ENCODE data around the gene BATF2.
"Not testable (repeated sequence)": the region's sequence is repeated elsewhere in the genome, so short reads cannot be mapped to it uniquely, and the experiment has no call there.

Gene BATF2

DNA sequence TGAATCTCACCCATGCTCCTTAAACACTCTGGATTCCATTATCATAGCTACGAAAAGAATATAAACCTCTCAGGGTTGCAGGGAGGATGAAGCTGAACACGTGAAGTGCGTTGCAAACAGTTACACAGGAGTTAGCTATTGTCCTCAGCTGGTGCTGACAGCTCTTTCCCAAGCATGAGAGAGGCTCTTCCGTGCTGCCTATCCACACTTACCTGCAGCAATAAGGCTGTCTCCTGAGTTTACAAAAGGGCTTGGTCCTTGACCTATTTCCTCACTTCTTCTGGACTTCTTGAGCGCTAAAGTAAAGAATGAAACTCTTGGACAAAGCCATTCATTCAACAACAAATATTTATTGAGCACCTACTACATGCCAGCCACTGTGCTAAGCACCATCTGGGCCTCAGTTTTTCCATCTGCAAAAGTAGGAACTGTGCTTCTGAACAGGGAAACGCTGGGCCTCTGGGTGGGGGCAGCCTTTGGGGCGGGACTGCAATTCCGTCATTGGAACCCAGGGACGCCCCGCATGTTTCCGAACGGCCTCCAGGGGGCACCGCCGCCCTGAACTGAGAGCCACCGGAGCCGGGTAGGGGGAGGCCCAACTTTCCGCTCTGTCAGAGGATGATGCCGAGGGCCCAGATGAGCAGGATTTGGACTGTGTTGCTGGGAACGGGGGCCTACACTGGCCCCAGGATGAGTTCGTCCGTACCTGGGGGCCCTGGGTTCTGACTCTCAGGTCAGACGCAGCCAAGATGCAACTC, 16.5 kb upstream of the BATF2 start:
- peak; percentile 86 for DNase-seq (ENCODE audit: low read depth)

DNA sequence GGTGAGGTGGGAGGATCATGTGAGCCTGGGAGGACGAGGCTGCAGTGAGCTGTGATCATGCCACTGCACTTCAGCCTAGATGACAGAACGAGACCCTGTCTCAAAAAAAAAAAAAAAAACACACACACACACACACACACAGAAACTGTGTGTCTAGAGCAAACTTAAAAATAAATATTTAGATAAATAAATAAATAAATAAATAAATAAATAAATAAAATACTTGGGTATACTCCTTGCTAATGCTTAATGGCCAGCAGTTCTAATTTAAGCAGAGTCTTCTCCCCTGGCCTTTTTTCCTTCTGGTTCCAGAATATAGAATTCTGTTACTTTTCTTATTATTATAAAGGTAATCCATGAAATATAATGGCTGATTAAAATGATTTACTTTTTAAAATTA, 12.1 kb upstream of the BATF2 start:
- no peak for DNase-seq (ENCODE audit: low read depth)

DNA sequence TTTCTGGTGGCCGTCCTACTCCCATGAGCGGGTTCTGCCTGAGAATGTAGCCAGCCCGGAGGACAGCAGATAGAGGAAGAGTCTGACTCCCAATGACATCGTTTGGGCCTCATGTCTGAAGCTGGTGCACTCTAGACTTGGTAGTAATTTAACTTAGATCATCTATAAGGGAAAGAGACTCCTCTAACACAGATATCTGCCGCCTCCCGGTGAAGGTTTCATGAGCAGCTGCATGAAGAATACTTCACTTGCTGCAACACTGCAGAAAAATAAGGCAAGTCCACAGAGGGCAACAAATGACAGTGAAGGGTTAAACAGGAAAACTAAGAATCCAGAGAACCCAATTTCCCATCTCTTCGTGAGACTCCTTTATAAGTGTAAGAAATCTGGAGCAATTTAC, 11.2 kb upstream of the BATF2 start:
- DNase-seq (ENCODE audit: low read depth): no peak

DNA sequence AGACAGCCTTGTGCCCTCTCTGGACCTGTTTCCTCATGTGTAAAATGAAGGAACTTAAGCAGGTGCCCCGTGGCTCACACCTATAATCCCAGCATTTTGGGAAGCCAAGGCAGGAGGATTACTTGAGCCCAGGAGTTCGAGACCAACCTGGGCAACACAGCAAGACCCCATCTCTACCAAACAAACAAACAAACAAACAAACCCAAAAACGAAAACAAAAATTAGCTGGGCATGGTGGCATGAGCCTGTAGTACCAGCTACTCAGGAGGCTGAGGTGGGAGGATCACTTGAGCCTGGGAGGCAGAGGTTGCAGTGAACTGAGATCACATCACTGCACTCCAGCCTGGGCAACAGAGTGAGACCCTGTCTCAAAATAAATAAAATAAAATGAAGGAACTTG, 7.2 kb upstream of the BATF2 start:
- DNase-seq (ENCODE audit: low read depth): not testable (repeated sequence)

DNA sequence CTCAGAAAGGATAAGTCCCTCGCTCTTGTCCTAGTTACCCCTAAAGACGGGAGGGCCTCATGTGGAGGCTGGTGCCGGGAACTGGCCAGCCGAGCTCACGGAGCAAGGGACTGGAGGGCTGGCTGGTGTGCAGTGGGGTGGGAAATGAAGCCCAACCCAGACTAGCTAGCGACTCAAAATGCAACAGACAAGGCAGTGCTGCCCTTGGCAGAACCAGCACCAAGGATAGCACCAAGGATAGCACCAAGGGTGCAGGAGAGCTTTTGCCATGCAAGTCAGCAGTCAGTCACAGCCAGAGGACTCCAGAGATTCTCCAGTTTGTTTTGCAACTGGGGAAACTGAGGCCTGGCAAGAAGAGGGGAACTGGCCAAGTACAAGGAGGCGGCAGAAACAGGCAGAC, 6.5 kb upstream of the BATF2 start:
- DNase-seq (ENCODE audit: low read depth): no peak

DNA sequence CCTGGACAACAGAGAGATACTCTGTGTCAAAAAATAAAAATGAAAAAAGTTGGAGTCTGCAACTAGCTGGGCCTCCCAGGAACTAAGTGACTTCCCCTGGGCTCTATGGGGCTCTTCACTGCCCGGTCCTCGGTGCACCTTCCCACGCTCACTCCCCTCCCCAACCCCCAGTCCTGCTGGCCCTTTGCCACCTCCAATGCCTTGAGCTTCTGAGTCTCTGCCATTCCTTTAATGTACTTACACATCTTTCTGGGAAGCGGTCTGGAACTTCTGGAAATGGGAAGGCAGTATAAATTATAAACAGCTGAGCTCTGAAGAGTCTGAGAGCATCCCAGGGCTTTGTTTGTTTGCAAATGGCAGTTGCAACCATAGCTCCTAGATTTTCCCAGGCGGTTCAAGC, 5.9 kb upstream of the BATF2 start:
- DNase-seq (ENCODE audit: low read depth): no peak

DNA sequence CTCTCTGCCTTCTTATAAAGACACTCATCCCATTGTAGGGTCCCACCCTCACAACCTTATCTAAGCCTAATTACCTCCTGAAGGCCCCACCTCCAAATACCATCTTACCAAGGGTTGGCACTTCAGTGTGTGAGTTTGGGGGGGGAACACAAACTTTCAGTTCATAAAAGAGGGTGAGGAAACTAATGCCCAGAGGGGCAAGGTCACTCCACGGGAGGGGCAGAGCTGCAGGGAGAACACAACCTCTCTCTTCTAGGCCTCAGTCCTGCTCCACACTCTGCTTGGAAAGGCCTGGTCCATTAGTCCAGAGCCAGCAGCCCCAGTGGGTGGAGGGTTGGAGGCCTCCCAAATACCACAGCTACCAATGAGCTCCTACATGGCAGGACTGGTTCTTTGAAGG, 2.7 kb upstream of the BATF2 start:
- no peak for DNase-seq (ENCODE audit: low read depth)

DNA sequence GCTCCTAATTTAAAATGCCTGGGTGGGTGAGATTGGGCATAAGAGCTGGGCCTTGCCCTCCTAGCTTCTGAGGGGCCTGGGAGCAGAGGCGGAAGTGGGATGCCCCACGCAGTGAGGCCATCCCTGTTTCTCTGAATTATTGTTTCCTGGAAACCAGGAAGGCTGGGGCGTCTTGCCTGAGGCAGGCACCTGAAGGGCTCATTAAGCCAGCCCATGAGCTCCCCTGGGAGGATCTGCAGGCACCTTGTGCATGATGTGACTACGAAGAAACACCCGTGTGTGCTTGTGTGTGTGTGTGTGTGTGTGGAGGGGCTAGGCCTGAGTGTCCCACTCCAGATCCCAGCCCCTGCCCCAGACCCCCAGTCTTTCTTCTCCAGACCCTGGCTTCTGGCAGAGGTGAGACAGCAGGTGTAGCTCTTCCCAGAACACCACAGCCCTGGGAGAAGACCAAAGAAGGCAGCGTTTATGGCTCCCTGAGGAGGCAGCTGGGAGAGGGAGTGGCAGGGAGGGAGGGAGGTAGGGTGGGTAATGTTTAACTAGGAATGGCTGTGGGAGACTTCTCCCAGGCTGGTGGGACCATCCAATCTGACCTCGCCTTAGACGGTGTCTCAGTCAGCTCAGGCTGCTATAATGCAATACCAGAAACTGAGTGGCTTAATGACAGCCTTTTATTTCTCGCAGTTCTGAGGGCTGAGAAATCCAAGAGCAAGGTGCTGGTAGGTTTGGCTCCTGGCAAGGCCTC, 2.1 kb upstream of the BATF2 start:
- no peak for DNase-seq (ENCODE audit: low read depth)

DNA sequence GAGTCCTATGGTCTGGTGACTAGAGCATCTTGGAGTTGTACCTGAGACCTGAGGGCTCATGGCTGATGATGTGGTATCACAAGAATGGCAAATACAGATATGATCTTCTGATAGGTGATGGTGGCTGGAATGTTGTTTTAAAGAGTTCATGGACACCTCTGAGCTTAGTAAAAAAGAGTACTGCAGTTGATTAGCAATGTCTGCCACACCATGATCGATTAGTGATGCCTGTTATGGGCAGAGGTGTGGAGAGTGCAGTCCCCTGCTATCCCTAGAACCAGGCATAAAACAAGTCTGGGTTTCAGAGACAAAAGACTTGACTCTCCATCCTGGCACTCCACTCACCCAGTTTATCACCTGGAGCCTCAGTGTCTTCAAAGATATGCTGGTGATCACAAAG, 1.4 kb upstream of the BATF2 start:
- DNase-seq (ENCODE audit: low read depth): no peak

DNA sequence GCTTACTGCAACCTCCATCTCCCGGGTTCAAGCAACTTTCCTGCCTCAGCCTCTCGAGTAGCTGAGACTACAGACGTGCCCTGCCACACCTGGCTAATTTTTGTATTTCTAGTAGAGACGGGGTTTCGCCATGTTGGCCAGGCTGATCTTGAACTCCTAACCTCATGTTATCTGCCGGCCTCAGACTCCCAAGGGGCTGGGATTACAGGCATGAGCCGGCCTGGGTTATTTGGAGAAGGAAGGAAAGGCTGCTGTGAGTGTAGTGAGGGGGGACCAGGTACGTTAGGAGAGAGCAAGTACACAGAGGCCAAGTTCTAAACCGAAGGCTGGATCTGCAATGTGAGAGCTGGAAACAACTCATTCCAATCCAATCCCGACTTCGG, 453 bp downstream of the BATF2 start:
- DNase-seq (ENCODE audit: low read depth): no peak

DNA sequence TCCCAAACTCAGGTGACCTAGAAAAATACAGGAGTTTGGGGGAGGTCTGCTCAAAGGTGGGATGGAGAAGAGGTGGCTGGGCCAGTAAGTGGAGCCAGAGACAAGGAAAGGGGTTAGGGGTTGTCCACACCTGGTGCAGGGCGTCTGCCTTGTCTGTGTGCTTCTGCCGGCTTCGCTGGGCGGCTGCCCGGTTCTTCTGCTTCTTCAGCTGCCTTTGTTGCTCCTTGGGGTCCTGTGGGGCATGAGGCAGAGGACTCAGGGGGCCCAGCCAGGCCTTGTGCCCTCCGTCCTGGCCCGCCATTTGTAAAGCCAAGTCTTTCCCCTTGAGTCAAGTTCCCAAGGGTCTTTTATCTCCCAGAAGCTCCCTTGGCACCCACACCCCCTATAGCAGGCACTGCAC, 2.5 kb downstream of the BATF2 start:
- no peak for DNase-seq (ENCODE audit: low read depth)

DNA sequence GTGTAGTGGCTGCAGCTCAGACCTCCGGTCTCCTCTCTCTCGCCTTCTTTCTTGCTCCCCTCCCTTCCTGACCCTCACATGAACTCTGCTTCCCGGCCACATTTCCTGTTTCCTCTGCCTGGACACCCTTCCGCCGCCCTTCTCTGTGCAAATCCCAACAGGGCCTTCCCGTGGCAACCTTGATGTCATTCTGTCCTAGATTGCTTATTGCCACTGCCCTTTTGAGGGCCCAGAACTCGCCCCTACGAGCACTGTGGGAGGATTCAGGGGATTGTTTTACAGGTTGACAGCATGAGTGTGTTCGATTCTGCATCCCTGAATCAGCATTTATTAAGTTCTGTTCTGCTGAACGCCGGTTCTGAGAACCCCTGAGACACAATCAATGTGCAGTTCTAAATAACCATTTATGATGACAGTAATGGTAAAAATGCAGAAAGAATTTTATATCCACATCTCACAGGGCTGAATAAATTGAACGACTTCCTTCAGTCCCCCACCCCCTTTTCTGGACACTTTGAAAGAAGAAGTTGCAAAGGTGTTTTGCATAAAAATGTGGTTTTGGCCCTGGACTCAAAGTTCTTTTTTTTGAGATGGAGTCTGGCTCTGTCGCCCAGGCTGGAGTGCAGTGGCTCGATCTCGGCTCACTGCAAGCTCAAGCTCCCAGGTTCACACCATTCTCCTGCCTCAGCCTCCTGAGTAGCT, 6.4 kb downstream of the BATF2 start:
- DNase-seq (ENCODE audit: low read depth): no peak

DNA sequence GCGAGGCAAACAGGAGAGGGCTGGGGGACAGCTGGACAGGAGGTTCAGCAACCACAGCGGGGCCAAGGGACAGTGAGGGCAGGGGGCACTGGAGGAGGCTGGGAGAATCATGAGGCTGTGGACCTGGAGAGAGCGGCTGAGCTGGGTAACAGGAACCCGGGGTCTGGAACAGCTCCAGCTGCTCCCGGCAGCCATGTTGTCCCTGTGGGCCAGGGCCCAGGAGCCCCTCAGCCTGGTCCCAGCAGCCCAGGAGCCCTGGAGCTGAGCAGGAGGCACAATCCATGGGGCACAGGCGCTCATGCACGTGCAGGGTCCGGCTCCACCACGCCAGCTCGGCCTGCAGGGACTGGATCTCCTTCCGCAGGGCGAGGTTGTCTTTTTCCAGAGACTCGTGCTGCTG, 7.4 kb downstream of the BATF2 start:
- DNase-seq (ENCODE audit: low read depth): no peak

DNA sequence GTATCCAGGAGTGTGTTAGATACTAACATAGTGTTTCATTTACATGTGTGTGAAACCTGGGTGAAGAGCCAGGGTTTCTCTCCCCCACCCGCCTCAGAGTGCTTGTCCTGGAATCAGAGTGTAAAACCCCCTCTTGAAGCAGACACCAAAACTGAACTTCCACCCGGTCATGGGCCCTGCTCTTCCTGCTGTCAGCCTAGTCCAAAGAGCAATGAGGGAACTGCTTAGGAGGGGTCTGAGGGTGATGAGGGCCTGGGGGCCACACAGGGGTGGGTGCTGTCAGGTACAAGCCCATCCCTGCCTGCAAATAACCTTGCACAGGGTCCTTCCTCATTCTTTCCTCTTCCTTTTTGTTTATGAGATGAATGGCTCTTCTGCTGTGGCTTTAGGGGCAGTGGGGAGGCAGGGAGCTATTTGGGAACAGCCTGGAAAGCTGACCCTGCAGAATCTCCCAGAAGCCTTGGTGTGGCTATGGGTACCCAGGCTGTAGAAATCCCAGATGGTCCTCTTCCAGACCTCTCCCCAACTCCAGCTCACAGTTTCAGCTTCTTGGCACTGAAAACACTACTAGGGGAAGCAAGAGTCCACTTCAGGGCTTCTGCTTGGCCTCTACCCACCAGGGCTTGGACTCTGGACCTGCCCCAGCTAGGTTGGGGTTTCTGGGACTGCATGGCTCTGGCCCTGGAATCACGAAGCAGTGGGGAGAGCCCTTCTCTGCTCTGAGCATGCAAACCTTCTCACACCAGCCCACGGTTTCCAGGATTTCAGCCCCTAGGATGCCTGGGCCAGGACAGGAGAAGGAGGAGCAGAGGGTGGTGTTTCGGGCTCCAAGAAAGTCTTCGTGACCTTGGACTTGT, 8.5 kb downstream of the BATF2 start:
- DNase-seq (ENCODE audit: low read depth): no peak

DNA sequence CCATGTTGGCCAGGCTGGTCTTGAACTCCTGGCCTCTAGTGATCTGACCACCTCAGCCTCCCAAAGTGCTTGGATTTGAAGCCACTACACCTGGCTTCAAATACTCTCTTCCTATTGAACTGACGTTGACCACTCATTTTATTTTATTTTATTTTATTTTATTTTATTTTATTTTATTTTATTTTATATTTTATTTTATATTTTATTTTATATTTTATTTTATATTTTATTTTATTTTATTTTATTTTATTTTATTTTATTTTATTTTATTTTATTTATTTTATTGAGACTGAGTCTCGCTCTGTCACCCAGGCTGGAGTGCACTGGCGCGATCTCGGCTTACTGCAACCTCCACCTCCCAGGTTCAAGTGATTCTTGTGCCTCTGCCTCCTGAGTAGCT, 13.4 kb downstream of the BATF2 start:
- DNase-seq (ENCODE audit: low read depth): not testable (repeated sequence)

DNA sequence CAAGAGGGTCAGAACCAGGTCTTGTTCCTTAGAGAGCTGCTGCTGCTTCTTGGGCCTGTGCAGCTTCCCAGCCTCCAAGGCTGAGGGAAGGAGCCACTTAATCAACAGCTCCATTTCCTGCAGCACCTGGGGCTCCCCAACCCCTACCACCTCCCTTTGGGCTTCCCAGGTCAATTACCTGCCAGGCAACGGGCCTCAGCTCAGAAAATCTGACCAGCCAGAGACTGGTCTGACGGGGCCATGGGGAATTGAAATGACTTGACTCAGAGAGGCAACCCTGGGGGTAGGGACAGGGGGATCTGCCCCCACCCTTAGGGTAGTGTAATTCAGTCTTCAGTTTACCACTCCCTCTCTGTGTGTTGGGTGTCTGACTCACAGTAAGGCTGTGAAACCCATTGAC, 20.1 kb downstream of the BATF2 start:
- DNase-seq (ENCODE audit: low read depth): no peak

DNA sequence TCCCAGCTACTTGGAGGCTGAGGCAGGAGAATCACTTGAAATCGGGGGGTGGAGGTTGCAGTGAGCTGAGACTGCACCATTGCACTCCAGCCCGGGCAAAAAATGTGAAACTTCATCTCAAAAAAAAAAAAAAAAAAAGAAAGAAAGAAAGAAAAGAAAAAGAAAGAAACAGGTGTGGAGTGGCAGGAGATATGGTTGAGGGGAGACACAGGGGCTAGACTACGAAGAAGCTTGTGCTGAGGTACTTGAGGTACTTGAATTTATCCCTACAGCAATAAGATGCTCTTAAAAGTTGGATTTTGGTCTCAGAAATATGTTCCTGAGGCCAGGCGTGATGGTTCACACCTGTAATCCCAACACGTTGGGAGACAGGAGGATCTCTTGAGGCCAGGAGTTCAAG, 22.6 kb downstream of the BATF2 start:
- no peak for DNase-seq (ENCODE audit: low read depth)

DNA sequence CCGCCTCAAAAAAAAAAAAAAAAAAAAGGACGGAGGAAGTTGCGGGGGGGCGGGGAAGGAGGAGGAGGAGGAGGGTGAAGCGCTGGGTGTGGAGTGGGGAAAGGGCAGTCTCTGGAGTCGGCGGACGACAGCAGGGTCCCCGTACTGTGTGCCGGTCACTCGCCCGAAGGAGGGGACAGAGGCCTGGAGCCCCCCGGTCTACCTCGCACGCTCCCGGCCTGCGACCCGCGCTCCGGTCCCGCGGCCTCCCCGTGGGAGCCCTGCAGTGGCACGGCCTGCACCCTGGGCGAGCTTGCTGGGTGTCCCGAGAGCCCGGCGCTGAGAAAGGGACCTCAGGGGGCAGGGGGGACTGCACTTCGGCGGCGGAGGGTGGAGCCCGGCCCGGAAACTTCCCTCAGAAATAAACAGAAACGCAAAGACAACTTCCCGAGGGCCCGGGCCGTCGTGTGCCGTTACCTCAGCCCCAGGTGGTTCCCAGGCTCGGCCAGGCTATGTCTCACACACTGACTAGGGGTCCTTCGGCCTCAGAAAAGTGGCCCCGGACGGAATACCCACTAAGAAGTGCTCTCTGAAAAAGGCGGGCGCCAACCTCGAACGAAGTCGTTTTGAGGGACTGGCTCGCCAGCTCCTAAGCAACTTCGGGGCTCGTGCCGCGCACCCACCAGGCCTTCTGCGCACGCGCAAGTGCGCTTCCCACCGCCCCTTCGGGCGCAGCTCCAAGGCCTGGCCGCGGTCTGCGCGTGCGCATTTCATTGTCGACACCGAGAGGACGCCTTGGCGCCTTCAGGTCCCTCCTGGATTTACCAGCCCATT, 25.1 kb downstream of the BATF2 start, which contains the start of gene MAJIN:
Gene MAJIN, minus strand, starts transcription at position 688 of the 813 bp plus-strand sequence. CDS start 12,703 bp downstream, outside the sequence.
- DNase-seq (ENCODE audit: low read depth): peak; percentile 84

DNA sequence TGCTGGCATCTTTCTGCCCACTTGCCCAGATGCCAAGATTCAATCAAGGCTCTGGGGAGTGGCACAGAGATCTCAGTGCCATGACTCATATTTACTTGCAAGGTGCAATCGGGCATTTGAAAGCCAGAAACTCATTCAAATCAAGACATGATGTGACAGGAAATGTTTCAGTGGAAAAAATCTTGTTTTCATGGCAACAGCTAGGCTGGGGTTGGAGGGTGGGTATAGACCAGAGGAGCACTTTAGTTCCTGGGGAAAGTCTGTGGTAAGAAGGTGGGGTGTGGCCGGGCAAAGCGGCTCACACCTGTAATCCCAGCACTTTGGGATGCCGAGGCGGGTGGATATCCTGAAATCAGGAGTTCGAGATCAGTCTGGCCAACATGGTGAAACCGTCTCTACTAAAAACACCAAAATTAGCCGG, 26.0 kb downstream of the BATF2 start:
- DNase-seq (ENCODE audit: low read depth): peak; percentile 2

DNA sequence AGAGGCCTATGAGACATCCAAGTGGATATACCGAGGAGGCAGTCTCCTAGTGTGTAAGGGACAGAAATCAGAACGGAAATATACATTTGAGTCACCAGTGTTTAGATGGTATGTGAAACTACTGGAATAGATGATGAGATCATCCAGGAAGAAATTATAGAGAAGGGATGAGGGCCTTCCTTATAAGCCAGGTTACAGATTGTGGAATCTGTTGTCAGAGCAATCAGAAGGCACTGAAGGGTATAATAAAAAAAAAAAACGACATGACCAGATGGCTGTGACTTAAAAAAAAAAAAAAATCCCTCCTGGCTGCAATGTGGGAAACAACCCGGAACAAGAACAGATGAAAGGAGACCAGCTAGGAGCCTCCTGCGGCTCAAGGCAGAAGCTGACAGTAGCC, 27.6 kb downstream of the BATF2 start:
- DNase-seq (ENCODE audit: low read depth): no peak

DNA sequence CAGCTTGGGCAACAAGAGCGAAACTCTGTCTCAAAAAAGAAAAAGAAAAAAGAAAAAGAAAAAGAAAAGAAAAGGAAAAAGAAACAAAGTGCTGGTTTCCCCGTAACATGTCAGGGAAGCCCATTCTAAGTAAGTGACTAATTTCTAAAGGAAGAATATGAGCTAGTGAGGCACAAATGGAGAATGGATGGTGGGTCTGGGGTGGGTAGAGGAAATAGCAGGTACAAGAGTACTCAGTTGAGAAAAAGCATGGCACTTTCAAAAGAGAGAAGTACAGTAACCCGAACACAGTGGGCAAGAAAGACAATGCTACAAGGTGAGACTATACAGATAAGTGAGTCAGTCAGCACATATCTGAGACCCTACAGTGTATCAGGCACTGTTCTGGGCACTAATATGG, 29.4 kb downstream of the BATF2 start:
- no peak for DNase-seq (ENCODE audit: low read depth)
